ENCODE results near the gene ZNF444. TPM values are rescaled to one million over a fixed set of nuclear protein-coding genes. Genes with fewer than 3 reads are reported as not detected.

ZNF444 gene
- total and polyA plus RNA-seq, 2 donors (not counting 3 experiments of a cell fraction or from before 2014, with no cell fraction given): 37.2 to 41.7 TPM

- Histone ChIP-seq H3K27me3 (ENCODE audit: control insufficient read depth in 2 of 2, insufficient read depth in 2 of 2, low read length in 2 of 2) (no peaks in the 10 kb centered on the region), H3K9ac (replicated peaks; ENCODE audit: extremely low read depth, insufficient read depth, low read length) (peak overlapping the region; percentile 87), H3K4me1 (ENCODE audit: control insufficient read depth, extremely low read depth, insufficient read depth, low read length) (peaks cover 21% of the 10 kb centered on the region), H3K4me3 (replicated peaks in 1 of 3; ENCODE audit: insufficient read depth in 1 of 3, low read depth in 1 of 3, low read length in 3 of 3) (peak overlapping the region in 2 of 3 experiments; percentile 50 to 59), H3K79me2 (ENCODE audit: control insufficient read depth, insufficient read depth, low read length) (peaks cover 53% of the 10 kb centered on the region), H3K4me2 (ENCODE audit: insufficient read depth, low read length) (peak overlapping the region; percentile 74), H3K9me3 (replicated peaks; ENCODE audit: control insufficient read depth, insufficient read depth, low read length) (no peaks in the 10 kb centered on the region), H4K20me1 (replicated peaks; ENCODE audit: control insufficient read depth, extremely low read depth, insufficient read depth, low read length) (no peaks in the 10 kb centered on the region), H3K27ac (ENCODE audit: insufficient read depth, low read depth, low read length) (peak overlapping the region; percentile 84), H2AFZ (ENCODE audit: low read depth, low read length) (no peak overlapping the region), H3K9me1 (replicated peaks; ENCODE audit: control insufficient read depth, extremely low read depth, insufficient read depth, low read length) (no peaks in the 10 kb centered on the region), H3K36me3 (ENCODE audit: control insufficient read depth in 2 of 2, extremely low read depth in 1 of 2, insufficient read depth in 2 of 2, low read length in 2 of 2) (no peaks in the 10 kb centered on the region)
- CTCF ChIA-PET: no interaction called here
- dilution Hi-C loops (cut with MboI; ENCODE audit: extremely low pct_ligation_motif_present, low sequenced_read_pairs) (no loop called here), intact Hi-C loops (cut with micrococcal nuclease) (no loop called here)
- FAIRE-seq (no peak), DNase-seq (ENCODE audit: low read depth, low spot score) (peak; percentile 30)
- POLR2A ChIA-PET: interaction anchor here (0.6 to 1.5 kb wide), 3 partner anchors 21 to 44 kb away, joined by 4 to 10 read pairs (median 4); partner anchors contain the start of gene ZNF444
- TF ChIP-seq POLR2A (IDR thresholded peaks at IDR 0.05; ENCODE audit: low read depth, low read length): peak; percentile 6
- no peak for TF ChIP-seq POLR2AphosphoS5 (IDR thresholded peaks at IDR 0.05; ENCODE audit: insufficient read depth, low read depth, low read length)
- peak; percentile 42 for TF ChIP-seq GATA2 (IDR thresholded peaks at IDR 0.05; ENCODE audit: insufficient read depth, insufficient read length, low read depth, low read length)
- TSS peak; percentile 39 for BruUV-seq (replicated peaks)
Measured at GRCh38 chr19:56119582-56119978, 21.5 kb upstream of the ZNF444 start.

GRCh38 chr19:56120002-56120370 is 21.1 kb upstream of the ZNF444 start:
- Histone ChIP-seq H2AFZ (ENCODE audit: low read depth, low read length) (no peak overlapping the region), H3K9ac (replicated peaks; ENCODE audit: extremely low read depth, insufficient read depth, low read length) (peak overlapping the region; percentile 87), H4K20me1 (replicated peaks; ENCODE audit: control insufficient read depth, extremely low read depth, insufficient read depth, low read length) (no peaks in the 10 kb centered on the region), H3K4me3 (replicated peaks in 1 of 3; ENCODE audit: insufficient read depth in 1 of 3, low read depth in 1 of 3, low read length in 3 of 3) (peak overlapping the region; percentile 18 to 59 (median 50)), H3K4me2 (ENCODE audit: insufficient read depth, low read length) (peak overlapping the region; percentile 74), H3K79me2 (ENCODE audit: control insufficient read depth, insufficient read depth, low read length) (peaks cover 49% of the 10 kb centered on the region), H3K9me1 (replicated peaks; ENCODE audit: control insufficient read depth, extremely low read depth, insufficient read depth, low read length) (no peaks in the 10 kb centered on the region), H3K27me3 (ENCODE audit: control insufficient read depth in 2 of 2, insufficient read depth in 2 of 2, low read length in 2 of 2) (no peaks in the 10 kb centered on the region), H3K9me3 (replicated peaks; ENCODE audit: control insufficient read depth, insufficient read depth, low read length) (no peaks in the 10 kb centered on the region), H3K27ac (ENCODE audit: insufficient read depth, low read depth, low read length) (peak overlapping the region; percentile 84), H3K4me1 (ENCODE audit: control insufficient read depth, extremely low read depth, insufficient read depth, low read length) (peaks cover 19% of the 10 kb centered on the region), H3K36me3 (ENCODE audit: control insufficient read depth in 2 of 2, extremely low read depth in 1 of 2, insufficient read depth in 2 of 2, low read length in 2 of 2) (no peaks in the 10 kb centered on the region)
- no TSS peak for BruUV-seq (replicated peaks)
- dilution Hi-C loops (cut with MboI; ENCODE audit: extremely low pct_ligation_motif_present, low sequenced_read_pairs) (no loop called here), intact Hi-C loops (cut with micrococcal nuclease) (loop anchor here (1.0 to 10.0 kb wide), 6 partner anchors 9 to 1039 kb away; partner anchors contain the start of gene U2AF2)
- no peak for DNase-seq (ENCODE audit: low read depth, low spot score)
- CTCF ChIA-PET: interaction anchor here (0.5 to 1.6 kb wide), 3 partner anchors 12 to 52 kb away, joined by 4 to 12 read pairs (median 6); partner anchors contain the start of gene ZNF444
- POLR2A ChIA-PET: interaction anchor here (0.6 to 1.5 kb wide), 3 partner anchors 21 to 44 kb away, joined by 4 to 10 read pairs (median 4); partner anchors contain the start of gene ZNF444
- TF ChIP-seq POLR2AphosphoS5 (IDR thresholded peaks at IDR 0.05; ENCODE audit: insufficient read depth, low read depth, low read length): no peak
- TF ChIP-seq GATA2 (IDR thresholded peaks at IDR 0.05; ENCODE audit: insufficient read depth, insufficient read length, low read depth, low read length): no peak
- no peak for TF ChIP-seq EZH2 (IDR thresholded peaks at IDR 0.05; ENCODE audit: borderline replicate concordance, low read depth, low read length, severe bottlenecking)
- no peak for TF ChIP-seq JUN (IDR thresholded peaks at IDR 0.05; ENCODE audit: borderline replicate concordance, insufficient read depth, insufficient read length, low read depth)
- TF ChIP-seq FOS (IDR thresholded peaks at IDR 0.05; ENCODE audit: borderline replicate concordance, insufficient read depth, low read length): no peak
- no peak for TF ChIP-seq POLR2A (IDR thresholded peaks at IDR 0.05; ENCODE audit: low read depth, low read length)
- TF ChIP-seq MAX (IDR thresholded peaks at IDR 0.05; ENCODE audit: insufficient read depth, insufficient read length): no peak
- no peak for TF ChIP-seq CTCF (IDR thresholded peaks at IDR 0.05; ENCODE audit: extremely low read depth in 1 of 2, insufficient read depth in 1 of 2, low read depth in 1 of 2, low read length in 2 of 2)
- TF ChIP-seq MYC (IDR thresholded peaks at IDR 0.05; ENCODE audit: low read depth, low read length): no peak
- FAIRE-seq: no peak

All from endothelial cell of umbilical vein (primary cell).